Activated CD8-positive, alpha-beta memory T cell treated with anti-CD3 and anti-CD28 coated beads, Interleukin-2, amount 50 U/mL, for 24 hours (primary cell): ENCODE measurements around the gene ETDA.
"Not testable (repeated sequence)": the region's sequence is repeated elsewhere in the genome, so short reads cannot be mapped to it uniquely, and the experiment has no call there.

Experiments
- DNase-seq: peaks from one replicate; pipeline ENCODE4 v3.0.0-alpha.2; 2020; ENCODE audit errors: extremely low read depth

The ETDA gene

GRCh38 chrX:135252011-135252518 is at the start of gene ETDA:
TSS of gene ETDA (plus strand) at chrX:135252061. CDS start at chrX:135253277, 1,216 bp downstream.
- DNase-seq, result not testable (repeated sequence)

- not testable (repeated sequence) for DNase-seq
Measured at GRCh38 chrX:135206427-135206826, 45.4 kb upstream of the ETDA start.

GRCh38 chrX:135213200-135213844 is 38.5 kb upstream of the ETDA start:
- no peak for DNase-seq

GRCh38 chrX:135245989-135246388 is 5.9 kb upstream of the ETDA start:
- DNase-seq, result not testable (repeated sequence)

GRCh38 chrX:135256087-135256684 is 4.3 kb downstream of the ETDA start:
- not testable (repeated sequence) for DNase-seq

- DNase-seq, result no peak
Measured at GRCh38 chrX:135256923-135257322, 5.1 kb downstream of the ETDA start.

GRCh38 chrX:135257469-135257868 is 5.6 kb downstream of the ETDA start:
- no peak for DNase-seq

- not testable (repeated sequence) for DNase-seq
Measured at GRCh38 chrX:135260976-135261375, 9.1 kb downstream of the ETDA start.

GRCh38 chrX:135263376-135263775 is 11.5 kb downstream of the ETDA start:
- not testable (repeated sequence) for DNase-seq

- DNase-seq, result no peak
Measured at GRCh38 chrX:135264206-135264605, 12.3 kb downstream of the ETDA start.

- DNase-seq, result no peak
Measured at GRCh38 chrX:135273162-135273561, 21.3 kb downstream of the ETDA start.

GRCh38 chrX:135275973-135276372 is 24.1 kb downstream of the ETDA start:
- no peak for DNase-seq

- no peak for DNase-seq
Measured at GRCh38 chrX:135287266-135287823, 35.5 kb downstream of the ETDA start.

- peak; percentile 10 for DNase-seq
Measured at GRCh38 chrX:135295238-135295943, 43.5 kb downstream of the ETDA start.

GRCh38 chrX:135295944-135296305 is 44.1 kb downstream of the ETDA start:
- no peak for DNase-seq

- no peak for DNase-seq
Measured at GRCh38 chrX:135302269-135302873, 50.5 kb downstream of the ETDA start.
